NCI-H510A (cell line): ENCODE results near the gene HOXD3.
A peak's percentile ranks its signal among the peaks of the same experiment; 100 is the strongest.

Source experiments
- DNase-seq: peaks from one replicate; lab custom pipeline; 2025; lab: John Stamatoyannopoulos, UW

The HOXD3 gene

GRCh38 chr2:176162911-176163671 lies 6.0 kb downstream of the HOXD3 start:
- no peak for DNase-seq

- peak; percentile 51 for DNase-seq
These were observed 6.6 kb downstream of the HOXD3 start for GRCh38 chr2:176163672-176164056.

GRCh38 chr2:176164201-176164600 lies 7.1 kb downstream of the HOXD3 start:
- no peak for DNase-seq

GRCh38 chr2:176164611-176165369 lies 7.7 kb downstream of the HOXD3 start:
- DNase-seq: no peak

GRCh38 chr2:176165370-176166050 lies 8.4 kb downstream of the HOXD3 start:
- DNase-seq: no peak

GRCh38 chr2:176166272-176166671 lies 9.2 kb downstream of the HOXD3 start:
- DNase-seq: no peak

GRCh38 chr2:176167398-176167797 lies 10.3 kb downstream of the HOXD3 start:
- DNase-seq: no peak

- no peak for DNase-seq
These were observed 12.1 kb downstream of the HOXD3 start for GRCh38 chr2:176169181-176169580.

GRCh38 chr2:176169711-176170110 lies 12.6 kb downstream of the HOXD3 start:
- DNase-seq: no peak

GRCh38 chr2:176170602-176171305 lies 13.6 kb downstream of the HOXD3 start:
- DNase-seq: no peak

GRCh38 chr2:176171351-176172006 lies 14.4 kb downstream of the HOXD3 start:
- DNase-seq: no peak

- DNase-seq: no peak
These were observed 15.1 kb downstream of the HOXD3 start for GRCh38 chr2:176172007-176172894.

- no peak for DNase-seq
These were observed 15.9 kb downstream of the HOXD3 start for GRCh38 chr2:176172895-176173566.

- no peak for DNase-seq
These were observed 16.7 kb downstream of the HOXD3 start for GRCh38 chr2:176173567-176174381.

- no peak for DNase-seq
These were observed 17.3 kb downstream of the HOXD3 start for GRCh38 chr2:176174382-176174823.

- DNase-seq: peak; percentile 86
These were observed 18.0 kb downstream of the HOXD3 start for GRCh38 chr2:176174824-176175708.

- no peak for DNase-seq
These were observed 18.9 kb downstream of the HOXD3 start for GRCh38 chr2:176175709-176176607.
